ENCODE results near the gene OGFOD2. TPM values are rescaled to one million over a fixed set of nuclear protein-coding genes. Genes with fewer than 3 reads are reported as not detected.

The OGFOD2 gene
- total and polyA plus RNA-seq, 2 of the 13 experiments (the other 11 are each of a cell fraction or from before 2014, with no cell fraction given), result 13.2 to 14.6 TPM

DNA sequence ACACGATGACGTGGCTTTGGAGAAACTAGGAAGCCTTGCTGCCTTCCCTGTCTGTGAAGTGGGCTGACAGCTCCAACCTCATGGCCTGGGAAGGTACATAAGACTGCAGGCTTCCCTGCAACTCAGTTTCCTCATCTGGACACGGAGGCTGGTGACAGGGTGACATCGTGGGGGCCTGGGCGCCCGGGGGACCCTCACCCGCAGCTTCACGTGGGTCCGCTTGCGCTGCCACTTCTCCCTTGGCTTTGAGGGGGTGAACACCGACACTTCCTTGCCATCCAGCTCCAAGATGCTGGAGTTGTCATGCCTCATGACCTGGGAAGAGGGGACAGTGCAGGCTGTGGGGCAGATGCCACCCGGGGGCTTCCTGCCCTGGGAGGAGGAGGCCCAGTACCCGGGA is 13.0 kb downstream of the OGFOD2 start:
- POLR2A ChIA-PET, result no interaction called here
- intact Hi-C loops (cut with micrococcal nuclease; ENCODE audit: unreplicated experiment) (no loop called here), in situ Hi-C loops (cut with HindIII; ENCODE audit: extremely low pct_ligation_motif_present, low pct_unique_long_range_greater_than_20kb) (no loop called here)
- Histone ChIP-seq H3K9ac (ENCODE audit: insufficient read depth, low read depth, low read length) (no peak overlapping the region), H3K4me2 (ENCODE audit: low read depth, low read length) (no peak overlapping the region), H4K20me1 (ENCODE audit: insufficient read depth, low read length) (no peaks in the 10 kb centered on the region), H3K36me3 (replicated peaks in 1 of 2; ENCODE audit: control insufficient read depth in 1 of 2, insufficient read depth in 2 of 2, low read length in 2 of 2) (peaks cover 4 to 6% of the 10 kb centered on the region in 2 experiments; a peak in 4 of 5 replicates), H3K27ac (ENCODE audit: extremely low read length, insufficient read depth, low read length) (no peak overlapping the region), H3K4me1 (ENCODE audit: insufficient read depth, low read length) (peaks cover 25% of the 10 kb centered on the region), H3K4me3 (replicated peaks in 1 of 3; ENCODE audit: insufficient read depth in 1 of 3, low read depth in 2 of 3, low read length in 3 of 3) (no peak overlapping the region), H3K27me3 (ENCODE audit: control insufficient read depth in 1 of 2, insufficient read depth in 2 of 2, low read length in 2 of 2) (no peaks in the 10 kb centered on the region), H2AFZ (ENCODE audit: low read length) (no peak overlapping the region), H3K79me2 (ENCODE audit: insufficient read depth, low read length) (no peaks in the 10 kb centered on the region), H3K9me3 (ENCODE audit: low read length) (no peaks in the 10 kb centered on the region)
- ATAC-seq (no peak), FAIRE-seq (no peak), DNase-seq (ENCODE audit: low spot score) (no peak)
- no TSS peak for BruUV-seq (replicated peaks)
- CTCF ChIA-PET (ENCODE audit: low intra/inter-chr PET ratio, low total read pairs), result no interaction called here
- TF ChIP-seq TP53 (CRISPR knock-in tag; conservative IDR thresholded peaks at IDR 0.05) (no peak), ZSCAN21 (CRISPR knock-in tag; IDR thresholded peaks at IDR 0.05; ENCODE audit: borderline replicate concordance) (no peak), MAFK (conservative IDR thresholded peaks at IDR 0.05 in 1 of 2, IDR thresholded peaks at IDR 0.05 in 1 of 2; ENCODE audit: low read length in 2 of 2) (no peak), NKX3-1 (CRISPR knock-in tag; IDR thresholded peaks at IDR 0.05) (no peak), MEF2D (CRISPR knock-in tag; IDR thresholded peaks at IDR 0.05) (no peak), NCOA1 (CRISPR knock-in tag; IDR thresholded peaks at IDR 0.05) (no peak), ZNF253 (CRISPR knock-in tag; IDR thresholded peaks at IDR 0.05; ENCODE audit: borderline replicate concordance) (no peak), RAD51 (IDR thresholded peaks at IDR 0.05; ENCODE audit: borderline replicate concordance) (no peak), DRAP1 (CRISPR knock-in tag; IDR thresholded peaks at IDR 0.05) (no peak), NFE2L1 (CRISPR knock-in tag; IDR thresholded peaks at IDR 0.05; ENCODE audit: borderline replicate concordance) (no peak), ZNF816 (CRISPR knock-in tag; IDR thresholded peaks at IDR 0.05; ENCODE audit: borderline replicate concordance) (no peak), ZFP36L2 (CRISPR knock-in tag; IDR thresholded peaks at IDR 0.05) (no peak), ZHX2 (IDR thresholded peaks at IDR 0.05; ENCODE audit: low read depth) (no peak), ZHX2 (CRISPR knock-in tag; IDR thresholded peaks at IDR 0.05; ENCODE audit: borderline replicate concordance) (no peak)
- WGBS (ENCODE audit: low lambda C conversion rate), result 88% methylated on average over 2 of the region's 13 CpGs

Measured in HepG2 (cell line).